ENCODE results near the gene WDPCP. TPM values are rescaled to one million over a fixed set of nuclear protein-coding genes. Genes with fewer than 3 reads are reported as not detected.

Gene WDPCP
- total and polyA plus RNA-seq, 9 donors: 4.0 to 29.6 (median 15.6) TPM

GRCh38 chr2:63617366-63617765 lies 29.1 kb upstream of the WDPCP start:
- Histone ChIP-seq H3K9me3 (no peaks in the 10 kb centered on the region), H3K27ac (no peak overlapping the region), H3K4me3 (no peak overlapping the region), H3K27me3 (no peaks in the 10 kb centered on the region), H3K4me1 (ENCODE audit: insufficient read depth) (no peaks in the 10 kb centered on the region), H3K36me3 (no peaks in the 10 kb centered on the region)
- intact Hi-C loops (cut with DNase I): no loop called here
- TF ChIP-seq POLR2A (IDR thresholded peaks at IDR 0.05): no peak
- no peak for TF ChIP-seq CTCF (IDR thresholded peaks at IDR 0.05)
- TF ChIP-seq EP300 (IDR thresholded peaks at IDR 0.05): no peak
- 83 to 84% (median 84%) methylated on average over 1 of the region's 1 CpG for WGBS, 3 donors
- DNase-seq: no peak

GRCh38 chr2:63614983-63615945 lies 27.0 kb upstream of the WDPCP start:
- no peaks in the 10 kb centered on the region for H3K27me3 ChIP-seq
- no peaks in the 10 kb centered on the region for H3K4me1 ChIP-seq (ENCODE audit: insufficient read depth)
- H3K4me3 ChIP-seq: no peak overlapping the region
- intact Hi-C loops (cut with DNase I): no loop called here
- TF ChIP-seq CTCF (IDR thresholded peaks at IDR 0.05) (no peak), EP300 (IDR thresholded peaks at IDR 0.05) (no peak), POLR2A (IDR thresholded peaks at IDR 0.05) (no peak)
- no peak for DNase-seq
- H3K9me3 ChIP-seq: no peaks in the 10 kb centered on the region
- no peak overlapping the region for H3K27ac ChIP-seq
- H3K36me3 ChIP-seq: no peaks in the 10 kb centered on the region
- WGBS, 3 donors: 66 to 75% (median 72%) methylated on average over 9 of the region's 9 CpGs

GRCh38 chr2:63614448-63614968 lies 26.2 kb upstream of the WDPCP start:
- Histone ChIP-seq H3K9me3 (no peaks in the 10 kb centered on the region), H3K4me3 (no peak overlapping the region), H3K27ac (no peak overlapping the region), H3K4me1 (ENCODE audit: insufficient read depth) (no peaks in the 10 kb centered on the region), H3K36me3 (no peaks in the 10 kb centered on the region), H3K27me3 (no peaks in the 10 kb centered on the region)
- WGBS, 3 donors: 80 to 82% (median 82%) methylated on average over 2 of the region's 2 CpGs
- DNase-seq: no peak
- intact Hi-C loops (cut with DNase I): no loop called here
- no peak for TF ChIP-seq POLR2A (IDR thresholded peaks at IDR 0.05)
- TF ChIP-seq EP300 (IDR thresholded peaks at IDR 0.05): no peak
- TF ChIP-seq CTCF (IDR thresholded peaks at IDR 0.05): no peak

GRCh38 chr2:63613391-63613901 lies 25.2 kb upstream of the WDPCP start:
- H3K27ac ChIP-seq: no peak overlapping the region
- WGBS, 3 donors: 43 to 49% (median 47%) methylated on average over 2 of the region's 2 CpGs
- intact Hi-C loops (cut with DNase I): no loop called here
- no peaks in the 10 kb centered on the region for H3K27me3 ChIP-seq
- H3K9me3 ChIP-seq: no peaks in the 10 kb centered on the region
- H3K36me3 ChIP-seq: no peaks in the 10 kb centered on the region
- no peak overlapping the region for H3K4me3 ChIP-seq
- no peaks in the 10 kb centered on the region for H3K4me1 ChIP-seq (ENCODE audit: insufficient read depth)
- no peak for TF ChIP-seq EP300 (IDR thresholded peaks at IDR 0.05)
- TF ChIP-seq CTCF (IDR thresholded peaks at IDR 0.05): no peak
- TF ChIP-seq POLR2A (IDR thresholded peaks at IDR 0.05): no peak
- DNase-seq: no peak

Data from ovary (tissue), 9 donors.